Femur (tissue), 1 donor: ENCODE measurements around the gene TSACC.

ENCODE experiments used
- DNase-seq: peaks from one replicate; pipeline ENCODE4 v3.0.0-alpha.2; 2017

TSACC gene

GRCh38 chr1:156394835-156395461, 56.6 kb downstream of the TSACC start:
- DNase-seq: no peak
